Measurements from ENCODE around the gene PSEN1.

GRCh38 chr14:73264080-73264884 lies 128.0 kb downstream of the PSEN1 start:
- no peak for TF ChIP-seq CTCF (IDR thresholded peaks at IDR 0.05 in 8 of 11, conservative IDR thresholded peaks at IDR 0.05 in 3 of 11)
- TF ChIP-seq POLR2A (IDR thresholded peaks at IDR 0.05) = no peak
